Activated B cell treated with CpG ODN at 0.5 μM for 24 hours (primary cell): ENCODE data around the gene GADD45GIP1. TPM values are rescaled to one million over a fixed set of nuclear protein-coding genes. Genes with fewer than 3 reads are reported as not detected.
"Not testable (repeated sequence)": the region's sequence is repeated elsewhere in the genome, so short reads cannot be mapped to it uniquely, and the experiment has no call there.

Source experiments
- ATAC-seq: fragments of 200-7000 bp; cut with Tn5 transposase; one replicate; pipeline ENCODE4 v1.10.0; 2021; ENCODE audit warnings: low read depth, mild to moderate bottlenecking, moderate library complexity
- CTCF ChIA-PET: fragments of 350-600 bp; sonication (Branson Sonifier 250); formaldehyde crosslinking; loops from one replicate; lab custom pipeline; 2021; ENCODE audit warnings: antibody characterized with exemption; lab: Charles Lee
- POLR2A ChIA-PET: fragments of 350-600 bp; sonication (Branson Sonifier 250); formaldehyde crosslinking; loops from one replicate; lab custom pipeline; 2021; ENCODE audit warnings: antibody characterized with exemption; lab: Charles Lee
- DNase-seq: peaks from one replicate; pipeline ENCODE4 v3.0.0; 2022
- H3K27ac Mint-ChIP-seq: one replicate; pipeline ENCODE4 v1.8.0; 2020; ENCODE audit warnings: mixed read lengths
- H3K27me3 Mint-ChIP-seq: one replicate; pipeline ENCODE4 v1.8.0; 2021; ENCODE audit warnings: mixed read lengths
- H3K36me3 Mint-ChIP-seq: one replicate; pipeline ENCODE4 v1.8.0; 2021; ENCODE audit warnings: low read depth, mixed read lengths
- H3K4me1 Mint-ChIP-seq: one replicate; pipeline ENCODE4 v1.8.0; 2021; ENCODE audit warnings: mixed read lengths
- H3K4me3 Mint-ChIP-seq: one replicate; pipeline ENCODE4 v1.8.0; 2020; ENCODE audit warnings: mild to moderate bottlenecking, mixed read lengths
- H3K9me3 Mint-ChIP-seq: one replicate; pipeline ENCODE4 v1.8.0; 2020; ENCODE audit warnings: mixed read lengths
- CTCF ChIP-seq: fragments of 200-600 bp; IDR thresholded peaks from one replicate; pipeline ENCODE4 v1.8.0; 2022; ENCODE audit warnings: antibody characterized with exemption, mild to moderate bottlenecking
- intact Hi-C: fragments of 100-400 bp; cut with micrococcal nuclease; formaldehyde crosslinking; loops from one replicate; pipeline ENCODE4 v1.15.1; 2024
- total RNA-seq: library from RNA; stranded (reverse); gene quantifications from 2 replicates; pipeline ENCODE4 v1.2.3, GENCODE V29; 2022

The GADD45GIP1 gene
- total RNA-seq, 1 donor from 2014 or later, result 16.7 TPM

DNA sequence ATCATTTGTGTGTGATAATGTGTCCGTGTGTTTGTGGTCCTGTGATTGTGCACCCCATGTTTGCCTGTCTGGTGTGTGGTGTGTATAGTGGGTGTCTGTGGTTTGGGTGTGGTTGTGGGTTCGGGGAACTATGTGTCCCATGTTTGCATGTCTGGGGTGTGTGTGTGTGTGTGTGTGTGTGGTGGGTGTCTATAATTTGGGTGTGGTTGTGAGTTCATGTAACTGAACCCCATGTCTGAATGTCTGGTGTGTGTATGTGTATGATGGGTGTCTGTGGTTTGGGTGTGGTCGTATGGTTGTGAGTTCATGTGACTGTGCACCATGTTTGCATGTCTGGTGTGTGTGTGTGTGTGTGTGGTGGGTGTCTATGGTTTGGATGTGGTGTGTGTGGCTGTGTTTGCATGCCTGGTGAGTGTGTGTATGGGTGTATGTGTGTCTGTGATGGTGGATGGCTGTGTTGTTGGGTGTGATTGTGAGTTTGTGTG lies 27.2 kb upstream of the GADD45GIP1 start:
- Mint-ChIP-seq H3K36me3 (no peaks in the 10 kb centered on the region), H3K27ac (no peak overlapping the region), H3K9me3 (no peaks in the 10 kb centered on the region), H3K27me3 (peaks cover 3% of the 10 kb centered on the region), H3K4me3 (no peak overlapping the region), H3K4me1 (peaks cover 5% of the 10 kb centered on the region)
- DNase-seq (no peak), ATAC-seq (no peak)
- intact Hi-C loops, result no loop called here
- CTCF ChIA-PET, result interaction anchor here (1.1 to 3.8 kb wide), 6 partner anchors 19 to 110 kb away, joined by 3 to 34 read pairs (median 5); no protein-coding TSS in a partner anchor
- POLR2A ChIA-PET, result interaction anchor here (0.6 to 1.9 kb wide), 3 partner anchors 110 to 171 kb away, joined by 3 to 7 read pairs (median 5); no protein-coding TSS in a partner anchor
- TF ChIP-seq CTCF, result no peak

GRCh38 chr19:12983542-12984142 lies 26.6 kb upstream of the GADD45GIP1 start:
- ChIA-PET CTCF (interaction anchor here (1.4 to 3.8 kb wide), 3 partner anchors 30 to 111 kb away, joined by 4 to 34 read pairs (median 21); no protein-coding TSS in a partner anchor), POLR2A (interaction anchor here (0.6 to 1.9 kb wide), 2 partner anchors 111 to 172 kb away, joined by 3 to 5 read pairs; no protein-coding TSS in a partner anchor)
- H3K9me3 Mint-ChIP-seq, result no peaks in the 10 kb centered on the region
- ATAC-seq (peak; percentile 78), DNase-seq (peak; percentile 94)
- H3K27ac Mint-ChIP-seq, result no peak overlapping the region
- intact Hi-C loops, result loop anchor here (1.0 kb wide), 5 partner anchors 51 to 172 kb away; partner anchors contain the start of genes IER2 and STX10
- H3K36me3 Mint-ChIP-seq, result no peaks in the 10 kb centered on the region
- peaks cover 5% of the 10 kb centered on the region for H3K4me1 Mint-ChIP-seq
- peaks cover 3% of the 10 kb centered on the region for H3K27me3 Mint-ChIP-seq
- no peak overlapping the region for H3K4me3 Mint-ChIP-seq
- peak; percentile 65 for TF ChIP-seq CTCF

DNA sequence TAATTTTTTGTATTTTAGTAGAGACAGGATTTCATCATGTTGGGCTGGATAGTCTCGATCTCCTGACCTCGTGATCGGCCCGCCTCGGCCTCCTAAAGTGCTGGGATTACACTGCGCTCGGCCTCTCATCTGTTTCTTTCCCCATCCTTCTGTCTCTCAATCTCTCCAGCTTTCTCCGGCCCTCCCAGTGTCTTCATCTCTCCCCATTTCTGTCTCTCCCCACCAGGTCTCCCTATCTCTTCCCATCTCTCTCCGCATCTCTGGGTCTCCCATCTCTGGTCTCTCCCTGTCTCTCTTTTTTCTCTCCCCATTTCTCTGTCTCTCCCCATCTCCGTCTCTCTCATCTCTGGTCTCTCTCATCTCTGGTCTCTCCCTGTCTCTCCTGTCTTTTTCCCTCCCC lies 26.1 kb upstream of the GADD45GIP1 start:
- CTCF ChIA-PET, result interaction anchor here (0.9 to 3.8 kb wide), 3 partner anchors 18 to 112 kb away, joined by 3 to 34 read pairs (median 21); no protein-coding TSS in a partner anchor
- H3K9me3 Mint-ChIP-seq, result no peaks in the 10 kb centered on the region
- DNase-seq (no peak), ATAC-seq (no peak)
- H3K36me3 Mint-ChIP-seq, result no peaks in the 10 kb centered on the region
- H3K4me3 Mint-ChIP-seq, result no peak overlapping the region
- peaks cover 6% of the 10 kb centered on the region for H3K4me1 Mint-ChIP-seq
- intact Hi-C loops, result loop anchor here (1.0 kb wide), 5 partner anchors 51 to 172 kb away; partner anchors contain the start of genes IER2 and STX10
- POLR2A ChIA-PET, result no interaction called here
- no peak overlapping the region for H3K27ac Mint-ChIP-seq
- peaks cover 3% of the 10 kb centered on the region for H3K27me3 Mint-ChIP-seq
- TF ChIP-seq CTCF, result no peak

DNA sequence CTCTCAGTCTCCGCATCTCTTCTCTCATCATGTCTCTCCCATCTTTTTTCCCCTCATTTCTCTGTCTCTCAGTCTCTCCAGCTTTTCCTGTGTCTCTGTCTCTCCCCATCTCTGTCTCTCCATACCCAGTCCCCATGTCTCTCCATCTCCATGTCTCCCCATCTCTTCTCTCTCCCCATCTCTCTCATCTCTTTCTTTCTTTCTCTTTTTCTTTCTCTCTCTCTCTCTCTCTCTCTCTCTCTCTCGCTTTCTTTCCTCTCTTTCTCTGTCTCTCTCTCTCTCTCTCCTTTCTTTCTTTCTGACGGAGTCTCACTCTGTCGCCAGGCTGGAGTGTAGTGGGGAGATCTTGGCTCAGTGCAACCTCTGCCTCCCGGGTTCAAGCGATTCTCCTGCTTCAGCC lies 25.6 kb upstream of the GADD45GIP1 start:
- Mint-ChIP-seq H3K36me3 (no peaks in the 10 kb centered on the region), H3K27ac (no peak overlapping the region), H3K4me1 (peaks cover 10% of the 10 kb centered on the region), H3K9me3 (no peaks in the 10 kb centered on the region), H3K27me3 (peaks cover 7% of the 10 kb centered on the region), H3K4me3 (no peak overlapping the region)
- ATAC-seq (no peak), DNase-seq (no peak)
- intact Hi-C loops, result loop anchor here (1.0 kb wide), 5 partner anchors 52 to 173 kb away; partner anchors contain the start of genes IER2 and STX10
- no peak for TF ChIP-seq CTCF
- POLR2A ChIA-PET, result no interaction called here
- CTCF ChIA-PET, result interaction anchor here (0.9 to 3.8 kb wide), 2 partner anchors 17 to 112 kb away, joined by 3 to 21 read pairs; no protein-coding TSS in a partner anchor

GRCh38 chr19:12979974-12980373 lies 23.0 kb upstream of the GADD45GIP1 start:
- ChIA-PET CTCF (interaction anchor here (0.7 to 5.9 kb wide), 5 partner anchors 15 to 166 kb away, joined by 3 to 106 read pairs (median 3); no protein-coding TSS in a partner anchor), POLR2A (interaction anchor here (0.6 to 1.3 kb wide), 6 partner anchors 81 to 795 kb away, joined by 3 to 8 read pairs (median 4); no protein-coding TSS in a partner anchor)
- intact Hi-C loops, result loop anchor here (5.0 kb wide), 3 partner anchors 217 to 882 kb away; no protein-coding TSS in a partner anchor
- Mint-ChIP-seq H3K9me3 (no peaks in the 10 kb centered on the region), H3K27me3 (peaks cover 7% of the 10 kb centered on the region), H3K4me3 (no peak overlapping the region), H3K36me3 (no peaks in the 10 kb centered on the region), H3K4me1 (peaks cover 10% of the 10 kb centered on the region), H3K27ac (no peak overlapping the region)
- TF ChIP-seq CTCF, result no peak
- ATAC-seq (no peak), DNase-seq (no peak)

DNA sequence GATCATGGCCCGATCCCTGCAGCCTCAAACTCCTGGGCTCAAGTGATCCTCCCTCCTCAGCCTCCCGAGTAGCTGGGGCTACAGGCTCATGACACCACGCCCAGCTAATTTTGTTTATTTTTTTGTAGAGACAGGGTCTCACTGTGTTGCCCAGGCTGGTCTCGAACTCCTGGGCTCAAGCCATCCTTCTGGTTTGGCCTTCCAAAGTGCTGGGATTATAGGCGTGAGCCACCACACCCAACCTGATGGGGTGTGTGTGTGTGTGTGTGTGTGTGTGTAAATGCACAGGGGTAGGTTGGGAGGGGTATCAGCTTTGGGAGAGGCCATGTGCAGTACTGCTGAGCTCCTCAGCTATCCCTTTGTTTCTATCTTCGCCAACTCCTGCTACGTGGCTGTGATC lies 19.1 kb upstream of the GADD45GIP1 start:
- not testable (repeated sequence) for DNase-seq, H3K9me3 Mint-ChIP-seq, H3K36me3 Mint-ChIP-seq, H3K27ac Mint-ChIP-seq, H3K27me3 Mint-ChIP-seq, ATAC-seq, H3K4me3 Mint-ChIP-seq
- ChIA-PET POLR2A (interaction anchor here (2.4 kb wide), 1 partner anchor 118 kb away, joined by 28 read pairs; no protein-coding TSS in a partner anchor), CTCF (interaction anchor here (1.6 to 5.9 kb wide), 4 partner anchors 10 to 285 kb away, joined by 5 to 106 read pairs (median 54); no protein-coding TSS in a partner anchor)
- intact Hi-C loops, result loop anchor here (5.0 kb wide), 3 partner anchors 221 to 886 kb away; no protein-coding TSS in a partner anchor
- H3K4me1 Mint-ChIP-seq, result peaks cover 10% of the 10 kb centered on the region
